Liver (tissue), 9 donors: ENCODE data around the gene KIF23. TPM values are rescaled to one million over a fixed set of nuclear protein-coding genes. Genes with fewer than 3 reads are reported as not detected.
A peak's percentile ranks its signal among the peaks of the same experiment; 100 is the strongest.

ENCODE experiments used
- DNase-seq: peaks from one replicate; pipeline ENCODE4 v3.0.0-alpha.2; 2017; ENCODE audit warnings: low spot score
- H3K27ac ChIP-seq, 2 donors: one replicate each; pipeline ENCODE4 v1.7.0; 2013; ENCODE audit warnings: inconsistent platforms in 2 of 2, low read length in 2 of 2, control low read depth in 1 of 2, low read depth in 1 of 2, mild to moderate bottlenecking in 1 of 2
- H3K27me3 ChIP-seq, 4 donors: one replicate each; pipeline versions ENCODE4 v1.6.1 to v1.7.0; 2013; ENCODE audit warnings: low read length in 3 of 4, inconsistent platforms in 1 of 4, mild to moderate bottlenecking in 1 of 4, moderate library complexity in 1 of 4; ENCODE audit not compliant: control insufficient read depth in 4 of 4, insufficient read depth in 4 of 4
- H3K36me3 ChIP-seq, 4 donors: one replicate each; pipeline versions ENCODE4 v1.6.1 to v1.7.0; 2013; ENCODE audit warnings: low read length in 3 of 4, mild to moderate bottlenecking in 3 of 4, low read depth in 1 of 4, moderate library complexity in 1 of 4; ENCODE audit not compliant: control insufficient read depth in 4 of 4, insufficient read depth in 3 of 4
- H3K4me1 ChIP-seq, 4 donors: one replicate each; pipeline versions ENCODE4 v1.6.1 to v1.7.0; 2013; ENCODE audit warnings: low read length in 3 of 4, mild to moderate bottlenecking in 3 of 4, moderate library complexity in 1 of 4; ENCODE audit not compliant: control insufficient read depth in 4 of 4, insufficient read depth in 4 of 4
- H3K4me3 ChIP-seq, 3 donors: one replicate each; pipeline versions ENCODE4 v1.6.1 to v1.7.0; 2013; ENCODE audit warnings: low read length in 3 of 3, control low read depth in 1 of 3, low read depth in 1 of 3, mild to moderate bottlenecking in 1 of 3
- H3K9ac ChIP-seq, 2 donors: one replicate each; pipeline ENCODE4 v1.7.0; 2013; ENCODE audit warnings: low read length in 2 of 2, mild to moderate bottlenecking in 2 of 2, moderate library complexity in 2 of 2, control low read depth in 1 of 2, low read depth in 1 of 2
- H3K9me3 ChIP-seq, 4 donors: one replicate each; pipeline versions ENCODE4 v1.6.1 to v1.7.0; 2013; ENCODE audit warnings: low read length in 3 of 4; ENCODE audit not compliant: control insufficient read depth in 4 of 4
- EGR1 ChIP-seq, 2 donors: IDR thresholded peaks; 2 replicates each; pipeline ENCODE4 v1.6.1; 2016 to 2018; ENCODE audit warnings: antibody characterized with exemption in 2 of 2, low read depth in 2 of 2
- FOXA1 ChIP-seq: IDR thresholded peaks from 2 replicates; pipeline ENCODE4 v1.6.1; 2016; ENCODE audit warnings: antibody characterized with exemption
- FOXA2 ChIP-seq: IDR thresholded peaks from 2 replicates; pipeline ENCODE4 v1.6.1; 2016; ENCODE audit warnings: antibody characterized with exemption
- GABPA ChIP-seq, 2 donors: IDR thresholded peaks in 1 of 2; conservative IDR thresholded peaks in 1 of 2; 2 replicates each; pipeline ENCODE4 v1.6.1; 2016; ENCODE audit warnings: antibody characterized with exemption in 2 of 2, mild to moderate bottlenecking in 1 of 2, moderate library complexity in 1 of 2
- HNF4A ChIP-seq, 2 donors: conservative IDR thresholded peaks; 2 replicates each; pipeline ENCODE4 v1.6.1; 2016; ENCODE audit warnings: antibody characterized with exemption in 2 of 2, mild to moderate bottlenecking in 2 of 2
- HNF4G ChIP-seq: IDR thresholded peaks from 2 replicates; pipeline ENCODE4 v1.6.1; 2016; ENCODE audit warnings: antibody characterized with exemption
- JUND ChIP-seq, 2 donors: IDR thresholded peaks; 2 replicates each; pipeline ENCODE4 v1.6.1; 2016; ENCODE audit warnings: antibody characterized with exemption in 2 of 2
- NR2F2 ChIP-seq: IDR thresholded peaks from 2 replicates; pipeline ENCODE4 v1.6.1; 2016; ENCODE audit warnings: antibody characterized with exemption
- RXRA ChIP-seq, 2 donors: IDR thresholded peaks; 2 replicates each; pipeline ENCODE4 v1.6.1; 2017 to 2018; ENCODE audit warnings: antibody characterized with exemption in 2 of 2, mild to moderate bottlenecking in 1 of 2
- TAF1 ChIP-seq: conservative IDR thresholded peaks from 2 replicates; pipeline ENCODE4 v1.6.1; 2016; ENCODE audit warnings: antibody characterized with exemption, mild to moderate bottlenecking
- YY1 ChIP-seq: IDR thresholded peaks from 2 replicates; pipeline ENCODE4 v1.6.1; 2016; ENCODE audit warnings: antibody characterized with exemption, mild to moderate bottlenecking
- WGBS: extraction: QIAGEN DNeasy Blood & Tissue Kit; methylation state at CpG from one replicate; pipeline ENCODE4 v1.1.7; 2013; 5-methylcytosine and 5-hydroxymethylcytosine counted together
- polyA plus RNA-seq, 2 donors: library from polyadenylated mRNA; stranded (reverse) in 1 of 2; unstranded in 1 of 2; fragments of 200-250 nt in 1 of 2; fragments of >200 nt in 1 of 2; fragmentation: Nextera tagmentation in 1 of 2; extraction: Ambion mirVana in 1 of 2; gene quantifications; one replicate each; pipeline versions ENCODE4 v1.2.1 to v1.2.3, GENCODE V29; 2013 to 2015
- total RNA-seq, 2 donors: library from RNA; depleted of rRNA; stranded (reverse); fragments of >200 nt; gene quantifications; one replicate each; pipeline ENCODE4 v1.2.3, GENCODE V29; 2014
- TF ChIP-seq, protein P1 (sequence below): fragments of 150-350 bp; IDR thresholded peaks from 2 replicates; pipeline ENCODE4 v1.5.1; 2017; ENCODE audit warnings: improper control_type of control experiment, low read depth, low read length; ENCODE audit not compliant: missing input control
- TF ChIP-seq, protein P2 (sequence below): IDR thresholded peaks from 2 replicates; pipeline ENCODE4 v1.6.1; 2016; ENCODE audit warnings: antibody characterized with exemption
- TF ChIP-seq, protein P3 (sequence below): IDR thresholded peaks from 2 replicates; pipeline ENCODE4 v1.6.1; 2016; ENCODE audit warnings: antibody characterized with exemption, mild to moderate bottlenecking
- donor health status: healthy.
- donor health status: healthy.
- donor health status: healthy.
- donor health status: healthy.
- donor health status: healthy.

Gene KIF23
- total and polyA plus RNA-seq, 4 donors: 0.25 to 32.8 (median 1.1) TPM

DNA sequence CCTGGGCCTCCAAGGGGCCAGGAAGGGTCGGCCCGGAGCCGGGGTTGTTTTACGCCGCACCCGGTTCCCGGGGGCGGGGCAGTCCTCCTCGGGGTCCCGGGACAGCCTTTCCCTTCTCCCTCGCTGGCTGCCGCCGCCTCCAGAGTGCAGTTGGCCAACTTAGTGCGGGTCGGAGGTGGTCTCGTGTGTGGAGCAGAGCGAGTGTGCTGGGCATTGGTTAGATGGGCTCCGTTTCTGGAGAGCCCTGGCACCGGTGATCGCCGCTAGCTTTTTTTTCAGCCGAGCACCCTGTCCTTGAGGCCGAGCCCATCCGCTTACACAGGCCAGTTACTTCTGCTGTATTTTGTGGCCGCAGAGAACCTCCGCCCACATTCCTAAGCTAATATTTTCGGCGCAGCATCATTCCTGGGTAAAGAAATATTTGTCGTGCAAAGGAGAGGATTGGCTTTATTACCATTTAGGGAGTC is 585 bp downstream of the KIF23 start:
- whole genome bisulfite sequencing: 2% methylated on average over 29 of the region's 29 CpGs
- Histone ChIP-seq H3K4me3 (peak overlapping the region in 2 of 3 donors; percentile 45 to 64), H3K36me3 (no peaks in the 10 kb centered on the region), H3K9ac (no peak overlapping the region), H3K4me1 (peaks cover 2 to 11% (median 6%) of the 10 kb centered on the region in 4 donors), H3K27me3 (peaks cover 0 to 4% (median 0%) of the 10 kb centered on the region in 4 donors), H3K27ac (no peak overlapping the region), H3K9me3 (no peaks in the 10 kb centered on the region)
- TF ChIP-seq, protein P1, sequence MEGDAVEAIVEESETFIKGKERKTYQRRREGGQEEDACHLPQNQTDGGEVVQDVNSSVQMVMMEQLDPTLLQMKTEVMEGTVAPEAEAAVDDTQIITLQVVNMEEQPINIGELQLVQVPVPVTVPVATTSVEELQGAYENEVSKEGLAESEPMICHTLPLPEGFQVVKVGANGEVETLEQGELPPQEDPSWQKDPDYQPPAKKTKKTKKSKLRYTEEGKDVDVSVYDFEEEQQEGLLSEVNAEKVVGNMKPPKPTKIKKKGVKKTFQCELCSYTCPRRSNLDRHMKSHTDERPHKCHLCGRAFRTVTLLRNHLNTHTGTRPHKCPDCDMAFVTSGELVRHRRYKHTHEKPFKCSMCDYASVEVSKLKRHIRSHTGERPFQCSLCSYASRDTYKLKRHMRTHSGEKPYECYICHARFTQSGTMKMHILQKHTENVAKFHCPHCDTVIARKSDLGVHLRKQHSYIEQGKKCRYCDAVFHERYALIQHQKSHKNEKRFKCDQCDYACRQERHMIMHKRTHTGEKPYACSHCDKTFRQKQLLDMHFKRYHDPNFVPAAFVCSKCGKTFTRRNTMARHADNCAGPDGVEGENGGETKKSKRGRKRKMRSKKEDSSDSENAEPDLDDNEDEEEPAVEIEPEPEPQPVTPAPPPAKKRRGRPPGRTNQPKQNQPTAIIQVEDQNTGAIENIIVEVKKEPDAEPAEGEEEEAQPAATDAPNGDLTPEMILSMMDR: no peak
- TF ChIP-seq RXRA (IDR thresholded peaks at IDR 0.05) (no peak), HNF4A (conservative IDR thresholded peaks at IDR 0.05) (no peak), EGR1 (IDR thresholded peaks at IDR 0.05; ENCODE audit: low read depth in 2 of 2) (no peak), JUND (IDR thresholded peaks at IDR 0.05) (no peak), YY1 (no peak), GABPA (IDR thresholded peaks at IDR 0.05 in 1 of 2, conservative IDR thresholded peaks at IDR 0.05 in 1 of 2) (no peak), FOXA2 (no peak)
- TF ChIP-seq, protein P2, sequence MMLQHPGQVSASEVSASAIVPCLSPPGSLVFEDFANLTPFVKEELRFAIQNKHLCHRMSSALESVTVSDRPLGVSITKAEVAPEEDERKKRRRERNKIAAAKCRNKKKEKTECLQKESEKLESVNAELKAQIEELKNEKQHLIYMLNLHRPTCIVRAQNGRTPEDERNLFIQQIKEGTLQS: no peak
- peak; percentile 40 for DNase-seq

DNA sequence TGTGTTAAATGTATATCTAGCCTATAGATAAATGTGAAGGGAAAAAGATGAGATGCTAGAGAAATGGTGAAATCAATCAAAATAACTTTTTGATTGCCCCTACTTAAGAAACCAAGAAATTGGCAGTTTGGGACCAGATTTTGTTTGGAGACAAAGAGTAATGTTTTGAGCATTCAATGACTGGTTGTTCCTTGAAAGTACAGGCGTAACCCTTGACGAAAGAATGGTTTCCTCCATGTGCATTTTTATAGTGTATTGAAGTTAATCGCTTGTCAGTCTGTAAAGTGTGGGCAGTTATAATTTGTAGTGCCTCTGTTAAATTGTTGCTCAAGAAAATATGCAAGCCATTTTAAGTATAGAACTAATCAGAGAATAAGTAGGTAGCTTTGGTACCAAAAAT is 1.2 kb downstream of the KIF23 start:
- peaks cover 2 to 11% (median 6%) of the 10 kb centered on the region in 4 donors for H3K4me1 ChIP-seq
- no peak overlapping the region for H3K4me3 ChIP-seq
- H3K27ac ChIP-seq: no peak overlapping the region
- no peak overlapping the region for H3K9ac ChIP-seq
- DNase-seq: no peak
- no peaks in the 10 kb centered on the region for H3K9me3 ChIP-seq
- TF ChIP-seq YY1 (no peak), GABPA (IDR thresholded peaks at IDR 0.05 in 1 of 2, conservative IDR thresholded peaks at IDR 0.05 in 1 of 2) (no peak), FOXA1 (no peak), HNF4G (no peak), TAF1 (no peak), NR2F2 (no peak)
- TF ChIP-seq, protein P2: no peak
- TF ChIP-seq, protein P3, sequence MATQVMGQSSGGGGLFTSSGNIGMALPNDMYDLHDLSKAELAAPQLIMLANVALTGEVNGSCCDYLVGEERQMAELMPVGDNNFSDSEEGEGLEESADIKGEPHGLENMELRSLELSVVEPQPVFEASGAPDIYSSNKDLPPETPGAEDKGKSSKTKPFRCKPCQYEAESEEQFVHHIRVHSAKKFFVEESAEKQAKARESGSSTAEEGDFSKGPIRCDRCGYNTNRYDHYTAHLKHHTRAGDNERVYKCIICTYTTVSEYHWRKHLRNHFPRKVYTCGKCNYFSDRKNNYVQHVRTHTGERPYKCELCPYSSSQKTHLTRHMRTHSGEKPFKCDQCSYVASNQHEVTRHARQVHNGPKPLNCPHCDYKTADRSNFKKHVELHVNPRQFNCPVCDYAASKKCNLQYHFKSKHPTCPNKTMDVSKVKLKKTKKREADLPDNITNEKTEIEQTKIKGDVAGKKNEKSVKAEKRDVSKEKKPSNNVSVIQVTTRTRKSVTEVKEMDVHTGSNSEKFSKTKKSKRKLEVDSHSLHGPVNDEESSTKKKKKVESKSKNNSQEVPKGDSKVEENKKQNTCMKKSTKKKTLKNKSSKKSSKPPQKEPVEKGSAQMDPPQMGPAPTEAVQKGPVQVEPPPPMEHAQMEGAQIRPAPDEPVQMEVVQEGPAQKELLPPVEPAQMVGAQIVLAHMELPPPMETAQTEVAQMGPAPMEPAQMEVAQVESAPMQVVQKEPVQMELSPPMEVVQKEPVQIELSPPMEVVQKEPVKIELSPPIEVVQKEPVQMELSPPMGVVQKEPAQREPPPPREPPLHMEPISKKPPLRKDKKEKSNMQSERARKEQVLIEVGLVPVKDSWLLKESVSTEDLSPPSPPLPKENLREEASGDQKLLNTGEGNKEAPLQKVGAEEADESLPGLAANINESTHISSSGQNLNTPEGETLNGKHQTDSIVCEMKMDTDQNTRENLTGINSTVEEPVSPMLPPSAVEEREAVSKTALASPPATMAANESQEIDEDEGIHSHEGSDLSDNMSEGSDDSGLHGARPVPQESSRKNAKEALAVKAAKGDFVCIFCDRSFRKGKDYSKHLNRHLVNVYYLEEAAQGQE: no peak
- H3K36me3 ChIP-seq: no peaks in the 10 kb centered on the region
- WGBS: 89% methylated on average over 3 of the region's 3 CpGs
- H3K27me3 ChIP-seq: peaks cover 0 to 4% (median 0%) of the 10 kb centered on the region in 4 donors
